Gastrocnemius medialis (tissue), 4 donors: ENCODE measurements around the gene PUM1.

Source experiments
- POLR2A ChIP-seq, 2 donors: fragments of 450-650 bp; IDR thresholded peaks; one replicate each; pipeline ENCODE4 v1.6.1; 2017; ENCODE audit warnings: antibody characterized with exemption in 2 of 2, mild to moderate bottlenecking in 2 of 2, moderate library complexity in 2 of 2
- TF ChIP-seq, protein P1 (sequence below), 5 experiments: fragments of 450-650 bp in 3 of 5; fragments of 200-600 bp in 2 of 5; sonication (generic) in 2 of 5; IDR thresholded peaks in 4 of 5; conservative IDR thresholded peaks in 1 of 5; 1 replicate in 4 of 5; 2 replicates in 1 of 5; pipeline ENCODE4 v1.5.1; 2016 to 2019; ENCODE audit warnings: antibody characterized with exemption in 5 of 5, mild to moderate bottlenecking in 3 of 5, moderate library complexity in 3 of 5

GRCh38 chr1:30977511-30977910 is 88.0 kb downstream of the PUM1 start:
- TF ChIP-seq, protein P1, sequence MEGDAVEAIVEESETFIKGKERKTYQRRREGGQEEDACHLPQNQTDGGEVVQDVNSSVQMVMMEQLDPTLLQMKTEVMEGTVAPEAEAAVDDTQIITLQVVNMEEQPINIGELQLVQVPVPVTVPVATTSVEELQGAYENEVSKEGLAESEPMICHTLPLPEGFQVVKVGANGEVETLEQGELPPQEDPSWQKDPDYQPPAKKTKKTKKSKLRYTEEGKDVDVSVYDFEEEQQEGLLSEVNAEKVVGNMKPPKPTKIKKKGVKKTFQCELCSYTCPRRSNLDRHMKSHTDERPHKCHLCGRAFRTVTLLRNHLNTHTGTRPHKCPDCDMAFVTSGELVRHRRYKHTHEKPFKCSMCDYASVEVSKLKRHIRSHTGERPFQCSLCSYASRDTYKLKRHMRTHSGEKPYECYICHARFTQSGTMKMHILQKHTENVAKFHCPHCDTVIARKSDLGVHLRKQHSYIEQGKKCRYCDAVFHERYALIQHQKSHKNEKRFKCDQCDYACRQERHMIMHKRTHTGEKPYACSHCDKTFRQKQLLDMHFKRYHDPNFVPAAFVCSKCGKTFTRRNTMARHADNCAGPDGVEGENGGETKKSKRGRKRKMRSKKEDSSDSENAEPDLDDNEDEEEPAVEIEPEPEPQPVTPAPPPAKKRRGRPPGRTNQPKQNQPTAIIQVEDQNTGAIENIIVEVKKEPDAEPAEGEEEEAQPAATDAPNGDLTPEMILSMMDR (IDR thresholded peaks at IDR 0.05 in 4 of 5, conservative IDR thresholded peaks at IDR 0.05 in 1 of 5): no peak
- no peak for TF ChIP-seq POLR2A (IDR thresholded peaks at IDR 0.05)
